ENCODE data around the gene STX17. TPM values are rescaled to one million over a fixed set of nuclear protein-coding genes. Genes with fewer than 3 reads are reported as not detected.
A peak's percentile ranks its signal among the peaks of the same experiment; 100 is the strongest.
"Not testable (repeated sequence)": the region's sequence is repeated elsewhere in the genome, so short reads cannot be mapped to it uniquely, and the experiment has no call there.

STX17 gene
- total RNA-seq: 18.3 TPM

DNA sequence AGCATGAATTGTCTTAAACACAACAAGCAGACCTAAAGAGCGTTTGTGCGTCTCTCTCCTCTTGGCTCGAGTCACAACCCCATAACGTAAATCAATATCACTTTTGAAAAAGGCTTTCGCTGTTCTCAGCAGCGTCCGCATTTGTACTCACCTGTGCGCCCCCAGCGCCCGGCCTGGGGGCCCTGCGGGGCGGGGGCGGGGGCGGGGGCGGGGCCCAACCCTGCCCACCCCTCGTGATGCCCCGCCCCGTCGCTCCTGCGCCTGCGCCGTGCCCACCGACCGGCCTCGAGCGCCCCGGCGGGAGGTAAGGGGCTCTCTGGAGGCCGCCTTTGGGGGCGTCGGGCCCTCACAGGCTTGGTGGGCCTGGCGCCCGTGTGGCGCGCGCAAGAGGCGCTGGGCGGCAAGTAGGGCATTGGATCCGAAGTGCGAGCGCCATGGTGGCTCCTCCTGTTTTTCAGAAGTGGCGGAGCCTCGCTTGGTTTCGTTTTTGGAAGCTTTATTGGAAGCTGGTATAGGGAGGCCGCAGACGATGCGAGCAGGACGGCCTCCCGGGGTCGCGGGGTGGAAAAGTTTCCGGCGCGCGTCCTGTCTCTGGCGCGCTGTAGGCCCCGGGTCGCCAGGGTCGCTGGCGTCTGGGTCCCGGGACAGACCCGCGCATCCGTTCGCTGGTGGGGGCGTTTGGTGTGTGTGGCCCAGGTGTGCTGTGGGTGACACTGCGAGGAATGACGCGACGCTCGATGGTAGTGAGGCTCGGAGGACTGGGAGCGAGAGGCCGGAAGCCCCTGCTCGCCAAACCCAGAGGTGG, at the start of gene STX17:
Gene STX17, plus strand, starts transcription at position 252 of the 805 bp plus-strand sequence. CDS start 8,586 bp downstream, outside the sequence.
- peak within 1 kb of the TSS; percentile 95 for H3K27ac ChIP-seq (ENCODE audit: low read depth, low read length)
- peak within 1 kb of the TSS; percentile 88 to 95 (median 91) for H3K4me3 ChIP-seq (ENCODE audit: low read length in 3 of 3)

DNA sequence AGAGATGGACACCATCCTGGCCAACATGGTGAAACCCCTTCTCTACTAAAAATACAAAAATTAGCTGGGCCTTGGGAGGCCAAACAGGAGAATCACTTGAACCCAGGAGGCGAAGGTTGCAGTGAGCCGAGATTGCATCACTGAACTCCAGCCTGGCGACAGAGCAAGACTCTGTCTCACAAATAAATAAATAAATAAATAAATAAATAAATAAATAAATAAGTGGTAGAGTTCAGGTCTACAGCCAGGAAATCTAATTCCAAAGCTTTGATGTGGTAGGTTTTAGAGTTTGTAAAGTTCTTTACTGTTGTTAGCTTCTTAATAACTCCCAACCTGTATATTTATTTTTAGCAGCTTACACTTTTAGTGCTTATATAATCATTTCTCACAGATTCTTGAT, 48.9 kb upstream of the STX17 start:
- H3K27ac ChIP-seq (ENCODE audit: low read depth, low read length); H3K4me1 ChIP-seq (ENCODE audit: control insufficient read depth in 3 of 3, insufficient read depth in 3 of 3, low read length in 3 of 3); H3K27me3 ChIP-seq (ENCODE audit: control insufficient read depth in 3 of 3, insufficient read depth in 3 of 3, low read length in 3 of 3); H3K4me3 ChIP-seq (ENCODE audit: low read length in 3 of 3); H3K9me3 ChIP-seq (ENCODE audit: control insufficient read depth in 3 of 3, low read length in 3 of 3); H3K36me3 ChIP-seq (ENCODE audit: control insufficient read depth in 3 of 3, insufficient read depth in 3 of 3, low read length in 3 of 3); H3K9ac ChIP-seq (ENCODE audit: low read depth in 1 of 3, low read length in 3 of 3): not testable (repeated sequence)

More for the DNA sequence above, at the start of gene STX17:
- H3K36me3 ChIP-seq (ENCODE audit: control insufficient read depth in 3 of 3, insufficient read depth in 3 of 3, low read length in 3 of 3): no peaks in the 10 kb centered on the region
- H3K4me1 ChIP-seq (ENCODE audit: control insufficient read depth in 3 of 3, insufficient read depth in 3 of 3, low read length in 3 of 3): peaks cover 3 to 13% (median 12%) of the 10 kb centered on the region in 3 donors
- no peaks in the 10 kb centered on the region for H3K27me3 ChIP-seq (ENCODE audit: control insufficient read depth in 3 of 3, insufficient read depth in 3 of 3, low read length in 3 of 3)
- no peaks in the 10 kb centered on the region for H3K9me3 ChIP-seq (ENCODE audit: control insufficient read depth in 3 of 3, low read length in 3 of 3)
- peak within 1 kb of the TSS; percentile 94 to 98 (median 97) for H3K9ac ChIP-seq (ENCODE audit: low read depth in 1 of 3, low read length in 3 of 3)

DNA sequence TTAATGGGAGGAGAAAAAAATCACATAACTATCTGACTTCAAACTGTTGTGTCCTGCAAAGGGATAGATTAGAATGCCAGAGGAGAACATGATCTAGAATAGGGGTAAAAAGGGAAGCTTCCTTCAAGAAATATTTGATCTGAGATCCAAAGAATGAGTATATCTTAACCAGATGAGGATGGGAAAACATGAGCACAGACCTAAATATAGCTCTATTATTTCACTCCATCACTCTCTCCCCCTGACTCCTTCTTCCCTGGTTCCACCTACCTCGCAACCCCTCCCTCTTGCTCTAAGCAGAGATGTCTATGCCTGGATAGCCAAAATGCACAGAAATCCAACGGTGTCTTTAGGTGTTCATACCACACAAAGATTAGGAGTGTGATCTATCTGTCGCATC, 48.4 kb upstream of the STX17 start:
- Histone ChIP-seq H3K4me3 (ENCODE audit: low read length in 3 of 3) (no peak overlapping the region), H3K27ac (ENCODE audit: low read depth, low read length) (no peak overlapping the region), H3K36me3 (ENCODE audit: control insufficient read depth in 3 of 3, insufficient read depth in 3 of 3, low read length in 3 of 3) (peaks cover 0 to 6% (median 0%) of the 10 kb centered on the region in 3 donors), H3K27me3 (ENCODE audit: control insufficient read depth in 3 of 3, insufficient read depth in 3 of 3, low read length in 3 of 3) (no peaks in the 10 kb centered on the region), H3K9ac (ENCODE audit: low read depth in 1 of 3, low read length in 3 of 3) (no peak overlapping the region), H3K9me3 (ENCODE audit: control insufficient read depth in 3 of 3, low read length in 3 of 3) (no peaks in the 10 kb centered on the region), H3K4me1 (ENCODE audit: control insufficient read depth in 3 of 3, insufficient read depth in 3 of 3, low read length in 3 of 3) (no peaks in the 10 kb centered on the region)

DNA sequence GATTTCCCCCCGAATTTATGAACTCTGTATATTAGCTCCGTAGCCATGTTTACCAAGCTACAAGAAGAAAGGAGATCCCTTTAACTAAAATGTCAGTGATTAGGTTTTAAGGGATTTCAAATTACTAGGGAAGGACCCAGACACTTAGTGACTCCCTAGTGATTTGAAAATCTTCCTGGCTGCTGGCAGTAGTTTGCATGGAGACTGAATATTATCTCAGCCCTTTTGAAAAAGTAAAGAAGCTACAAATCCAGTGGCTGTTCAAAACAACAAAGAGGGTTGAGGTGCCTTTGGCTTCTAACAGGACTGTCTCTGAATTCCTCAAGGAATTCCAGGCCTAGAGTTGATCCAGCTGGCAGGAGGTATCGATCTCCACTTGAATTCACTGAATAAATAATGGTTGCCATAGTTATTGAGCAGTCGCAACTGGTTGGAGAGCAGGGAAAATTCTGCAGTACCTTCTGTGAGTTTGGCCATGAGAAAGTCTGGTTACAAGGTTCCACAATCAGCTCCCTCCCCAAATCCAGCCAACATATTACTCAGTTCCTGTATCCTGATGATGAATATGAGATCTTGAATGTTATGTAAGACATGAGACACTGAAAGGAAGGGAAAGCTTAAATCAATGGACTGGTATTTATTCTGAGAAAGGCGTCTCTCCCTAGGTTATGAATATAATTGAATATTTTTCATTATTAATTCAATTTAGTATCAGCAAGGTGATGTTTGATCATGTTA, 47.0 kb upstream of the STX17 start:
- Histone ChIP-seq H3K9ac (ENCODE audit: low read depth in 1 of 3, low read length in 3 of 3) (no peak overlapping the region), H3K27ac (ENCODE audit: low read depth, low read length) (no peak overlapping the region), H3K4me1 (ENCODE audit: control insufficient read depth in 3 of 3, insufficient read depth in 3 of 3, low read length in 3 of 3) (no peaks in the 10 kb centered on the region), H3K9me3 (ENCODE audit: control insufficient read depth in 3 of 3, low read length in 3 of 3) (no peaks in the 10 kb centered on the region), H3K4me3 (ENCODE audit: low read length in 3 of 3) (no peak overlapping the region), H3K27me3 (ENCODE audit: control insufficient read depth in 3 of 3, insufficient read depth in 3 of 3, low read length in 3 of 3) (no peaks in the 10 kb centered on the region), H3K36me3 (ENCODE audit: control insufficient read depth in 3 of 3, insufficient read depth in 3 of 3, low read length in 3 of 3) (peaks cover 0 to 11% (median 4%) of the 10 kb centered on the region in 3 donors)

DNA sequence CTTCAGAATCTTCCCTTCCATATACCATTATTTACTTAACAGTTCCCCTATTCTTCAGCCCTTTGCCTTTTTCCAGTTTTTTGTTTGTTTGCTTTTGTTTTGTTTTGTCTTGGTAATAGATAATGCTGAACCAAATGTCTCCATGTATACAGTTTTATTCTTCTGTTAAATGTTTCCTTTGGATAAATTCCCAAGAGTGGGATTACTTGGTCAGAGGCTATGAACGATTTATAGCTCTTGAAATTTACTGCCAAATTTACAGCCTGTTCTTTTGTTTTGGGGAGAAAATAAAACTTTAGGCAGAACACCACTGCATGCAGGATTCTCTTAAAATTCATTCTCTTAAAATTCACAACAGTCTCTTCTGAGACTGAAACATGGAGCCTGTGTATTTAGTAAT, 46.2 kb upstream of the STX17 start:
- Histone ChIP-seq H3K4me3 (ENCODE audit: low read length in 3 of 3) (no peak overlapping the region), H3K27me3 (ENCODE audit: control insufficient read depth in 3 of 3, insufficient read depth in 3 of 3, low read length in 3 of 3) (no peaks in the 10 kb centered on the region), H3K9me3 (ENCODE audit: control insufficient read depth in 3 of 3, low read length in 3 of 3) (no peaks in the 10 kb centered on the region), H3K36me3 (ENCODE audit: control insufficient read depth in 3 of 3, insufficient read depth in 3 of 3, low read length in 3 of 3) (peaks cover 0 to 11% (median 4%) of the 10 kb centered on the region in 3 donors), H3K27ac (ENCODE audit: low read depth, low read length) (no peak overlapping the region), H3K9ac (ENCODE audit: low read depth in 1 of 3, low read length in 3 of 3) (no peak overlapping the region), H3K4me1 (ENCODE audit: control insufficient read depth in 3 of 3, insufficient read depth in 3 of 3, low read length in 3 of 3) (no peaks in the 10 kb centered on the region)

DNA sequence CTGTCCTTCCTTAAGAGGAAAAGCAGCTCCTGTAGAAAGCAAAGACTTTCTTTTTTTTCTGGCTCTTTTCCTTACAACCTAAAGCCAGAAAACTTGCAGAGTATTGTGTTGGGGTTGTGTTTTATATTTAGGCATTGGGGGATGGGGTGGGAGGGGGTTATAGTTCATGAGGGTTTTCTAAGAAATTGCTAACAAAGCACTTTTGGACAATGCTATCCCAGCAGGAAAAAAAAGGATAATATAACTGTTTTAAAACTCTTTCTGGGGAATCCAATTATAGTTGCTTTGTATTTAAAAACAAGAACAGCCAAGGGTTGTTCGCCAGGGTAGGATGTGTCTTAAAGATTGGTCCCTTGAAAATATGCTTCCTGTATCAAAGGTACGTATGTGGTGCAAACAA, 42.5 kb upstream of the STX17 start:
- Histone ChIP-seq H3K9ac (ENCODE audit: low read depth in 1 of 3, low read length in 3 of 3) (no peak overlapping the region), H3K4me1 (ENCODE audit: control insufficient read depth in 3 of 3, insufficient read depth in 3 of 3, low read length in 3 of 3) (no peaks in the 10 kb centered on the region), H3K9me3 (ENCODE audit: control insufficient read depth in 3 of 3, low read length in 3 of 3) (no peaks in the 10 kb centered on the region), H3K36me3 (ENCODE audit: control insufficient read depth in 3 of 3, insufficient read depth in 3 of 3, low read length in 3 of 3) (peaks cover 0 to 5% (median 4%) of the 10 kb centered on the region in 3 donors), H3K27ac (ENCODE audit: low read depth, low read length) (no peak overlapping the region), H3K4me3 (ENCODE audit: low read length in 3 of 3) (no peak overlapping the region), H3K27me3 (ENCODE audit: control insufficient read depth in 3 of 3, insufficient read depth in 3 of 3, low read length in 3 of 3) (no peaks in the 10 kb centered on the region)

DNA sequence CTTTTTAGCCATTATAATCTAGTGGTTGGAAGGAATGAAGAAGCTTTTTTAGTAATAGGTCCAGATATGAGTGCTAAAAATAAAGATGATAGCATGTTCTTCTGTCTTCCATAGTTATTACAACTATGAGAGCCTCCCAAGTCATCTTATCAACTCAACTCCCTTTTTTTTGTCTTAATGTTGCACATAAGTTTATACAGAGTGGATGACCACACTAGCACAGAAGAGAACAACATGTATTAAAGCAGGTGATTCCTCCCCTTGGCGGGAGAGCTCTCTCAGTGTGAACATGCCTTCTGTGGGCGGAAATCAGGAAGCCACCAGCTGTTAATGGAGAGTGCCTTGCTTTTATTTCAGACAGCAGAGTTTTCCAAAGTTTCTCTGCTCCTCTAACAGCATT, 40.1 kb upstream of the STX17 start:
- Histone ChIP-seq H3K9me3 (ENCODE audit: control insufficient read depth in 3 of 3, low read length in 3 of 3) (no peaks in the 10 kb centered on the region), H3K27ac (ENCODE audit: low read depth, low read length) (no peak overlapping the region), H3K36me3 (ENCODE audit: control insufficient read depth in 3 of 3, insufficient read depth in 3 of 3, low read length in 3 of 3) (peaks cover 0 to 5% (median 4%) of the 10 kb centered on the region in 3 donors), H3K4me1 (ENCODE audit: control insufficient read depth in 3 of 3, insufficient read depth in 3 of 3, low read length in 3 of 3) (no peaks in the 10 kb centered on the region), H3K4me3 (ENCODE audit: low read length in 3 of 3) (no peak overlapping the region), H3K9ac (ENCODE audit: low read depth in 1 of 3, low read length in 3 of 3) (no peak overlapping the region), H3K27me3 (ENCODE audit: control insufficient read depth in 3 of 3, insufficient read depth in 3 of 3, low read length in 3 of 3) (no peaks in the 10 kb centered on the region)

DNA sequence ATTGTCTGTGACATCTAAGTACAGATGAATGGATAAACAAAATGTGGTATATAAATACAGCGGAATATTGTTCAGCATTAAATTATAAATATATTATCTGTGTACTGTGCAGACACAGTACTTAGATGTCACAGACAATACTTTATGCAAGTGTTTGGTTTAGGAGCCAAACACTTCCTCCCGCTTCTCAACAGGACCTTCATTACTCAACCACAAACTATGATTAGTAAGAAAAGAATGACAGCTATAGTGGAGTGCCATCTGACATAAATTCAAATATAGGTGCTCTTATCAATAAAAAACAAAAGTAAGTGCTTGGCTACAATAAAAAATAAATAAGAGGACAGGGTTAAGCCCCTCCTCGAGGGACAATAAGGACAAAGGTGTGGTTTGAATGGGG, 38.9 kb upstream of the STX17 start:
- Histone ChIP-seq H3K27me3 (ENCODE audit: control insufficient read depth in 3 of 3, insufficient read depth in 3 of 3, low read length in 3 of 3) (no peaks in the 10 kb centered on the region), H3K4me3 (ENCODE audit: low read length in 3 of 3) (no peak overlapping the region), H3K36me3 (ENCODE audit: control insufficient read depth in 3 of 3, insufficient read depth in 3 of 3, low read length in 3 of 3) (peaks cover 0 to 5% (median 4%) of the 10 kb centered on the region in 3 donors), H3K9ac (ENCODE audit: low read depth in 1 of 3, low read length in 3 of 3) (no peak overlapping the region), H3K27ac (ENCODE audit: low read depth, low read length) (no peak overlapping the region), H3K4me1 (ENCODE audit: control insufficient read depth in 3 of 3, insufficient read depth in 3 of 3, low read length in 3 of 3) (no peaks in the 10 kb centered on the region), H3K9me3 (ENCODE audit: control insufficient read depth in 3 of 3, low read length in 3 of 3) (no peaks in the 10 kb centered on the region)

DNA sequence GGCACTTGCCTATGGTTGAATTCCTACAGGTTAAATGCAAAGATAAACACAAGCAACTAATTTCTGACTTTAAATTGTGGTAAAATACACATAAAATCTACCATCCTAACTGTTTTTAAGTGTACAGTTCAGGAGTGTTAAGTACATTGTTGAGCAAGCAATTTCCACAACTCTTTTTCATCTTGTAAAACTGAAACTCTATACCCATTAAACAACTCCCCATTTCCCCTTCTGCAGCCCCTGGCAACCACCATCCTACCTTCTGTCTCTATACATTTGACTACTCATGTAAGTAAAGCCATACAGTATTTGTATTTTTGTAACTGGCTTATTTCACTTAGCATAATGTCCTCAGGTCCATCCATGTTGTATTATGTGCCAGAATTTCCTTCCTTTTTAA, 38.5 kb upstream of the STX17 start:
- no peak overlapping the region for H3K27ac ChIP-seq (ENCODE audit: low read depth, low read length)
- no peak overlapping the region for H3K9ac ChIP-seq (ENCODE audit: low read depth in 1 of 3, low read length in 3 of 3)
- H3K9me3 ChIP-seq (ENCODE audit: control insufficient read depth in 3 of 3, low read length in 3 of 3): no peaks in the 10 kb centered on the region
- H3K27me3 ChIP-seq (ENCODE audit: control insufficient read depth in 3 of 3, insufficient read depth in 3 of 3, low read length in 3 of 3): no peaks in the 10 kb centered on the region
- H3K4me3 ChIP-seq (ENCODE audit: low read length in 3 of 3): no peak overlapping the region
- H3K36me3 ChIP-seq (ENCODE audit: control insufficient read depth in 3 of 3, insufficient read depth in 3 of 3, low read length in 3 of 3): peaks cover 0 to 5% (median 4%) of the 10 kb centered on the region in 3 donors
- no peaks in the 10 kb centered on the region for H3K4me1 ChIP-seq (ENCODE audit: control insufficient read depth in 3 of 3, insufficient read depth in 3 of 3, low read length in 3 of 3)

DNA sequence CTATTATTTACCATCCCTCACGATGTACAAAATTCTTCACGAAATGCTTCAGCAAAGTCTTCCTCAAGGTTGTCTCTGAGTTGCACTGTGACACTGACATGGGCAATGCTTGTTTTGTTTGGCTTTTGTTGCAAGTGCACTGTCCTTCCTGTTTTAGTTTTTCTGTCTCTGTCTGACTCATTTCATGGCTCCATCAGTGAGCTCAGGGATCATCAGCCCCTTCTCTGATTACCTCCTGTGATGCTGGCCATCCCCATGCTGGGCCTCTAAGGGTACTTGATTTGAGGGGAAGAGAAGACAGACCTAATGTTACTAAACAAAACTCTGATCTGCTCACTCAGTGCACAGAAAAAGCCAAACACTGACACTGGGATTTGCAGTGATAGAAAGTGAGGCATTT, 37.6 kb upstream of the STX17 start:
- Histone ChIP-seq H3K9me3 (ENCODE audit: control insufficient read depth in 3 of 3, low read length in 3 of 3) (no peaks in the 10 kb centered on the region), H3K36me3 (ENCODE audit: control insufficient read depth in 3 of 3, insufficient read depth in 3 of 3, low read length in 3 of 3) (peaks cover 0 to under 1% (median 0%) of the 10 kb centered on the region in 3 donors), H3K27me3 (ENCODE audit: control insufficient read depth in 3 of 3, insufficient read depth in 3 of 3, low read length in 3 of 3) (no peaks in the 10 kb centered on the region), H3K9ac (ENCODE audit: low read depth in 1 of 3, low read length in 3 of 3) (no peak overlapping the region), H3K4me3 (ENCODE audit: low read length in 3 of 3) (no peak overlapping the region), H3K4me1 (ENCODE audit: control insufficient read depth in 3 of 3, insufficient read depth in 3 of 3, low read length in 3 of 3) (no peaks in the 10 kb centered on the region), H3K27ac (ENCODE audit: low read depth, low read length) (no peak overlapping the region)

All from skeletal muscle tissue (tissue), 4 donors.